ENCODE data around the gene PAOX.

The PAOX gene

DNA sequence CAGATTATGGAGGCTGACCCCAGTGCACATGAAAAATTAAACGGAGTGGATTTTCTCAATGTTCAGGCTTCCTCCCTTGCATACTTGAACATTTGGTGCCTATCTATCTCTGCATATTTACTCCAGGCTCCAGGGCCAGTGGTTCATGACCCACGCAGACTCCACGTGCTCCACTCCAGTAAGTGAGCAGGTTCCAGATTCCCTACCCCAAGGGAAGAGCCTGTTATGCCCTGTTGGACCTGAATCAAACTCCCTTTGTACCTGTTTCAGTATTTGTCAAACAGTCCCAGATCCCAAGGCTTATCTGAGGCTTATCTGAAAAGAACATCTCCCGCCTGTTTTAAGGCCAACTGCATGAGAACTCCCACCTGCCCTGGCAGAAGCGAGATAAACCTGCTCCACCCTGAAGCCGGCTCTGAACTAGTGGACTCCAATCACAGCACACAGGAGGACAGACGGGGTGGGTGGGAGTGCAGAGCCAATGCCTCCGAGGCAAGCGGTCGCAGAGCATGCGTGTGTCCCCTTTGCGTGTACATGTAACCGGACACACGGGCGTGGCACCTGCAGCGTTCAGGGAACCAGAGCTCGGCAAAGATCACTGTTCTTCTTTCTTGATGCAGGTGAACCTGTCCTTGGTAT, 19.0 kb upstream of the PAOX start:
- H3K4me3 ChIP-seq (ENCODE audit: low read depth, low read length) = no peak overlapping the region
- TF ChIP-seq, protein P1, sequence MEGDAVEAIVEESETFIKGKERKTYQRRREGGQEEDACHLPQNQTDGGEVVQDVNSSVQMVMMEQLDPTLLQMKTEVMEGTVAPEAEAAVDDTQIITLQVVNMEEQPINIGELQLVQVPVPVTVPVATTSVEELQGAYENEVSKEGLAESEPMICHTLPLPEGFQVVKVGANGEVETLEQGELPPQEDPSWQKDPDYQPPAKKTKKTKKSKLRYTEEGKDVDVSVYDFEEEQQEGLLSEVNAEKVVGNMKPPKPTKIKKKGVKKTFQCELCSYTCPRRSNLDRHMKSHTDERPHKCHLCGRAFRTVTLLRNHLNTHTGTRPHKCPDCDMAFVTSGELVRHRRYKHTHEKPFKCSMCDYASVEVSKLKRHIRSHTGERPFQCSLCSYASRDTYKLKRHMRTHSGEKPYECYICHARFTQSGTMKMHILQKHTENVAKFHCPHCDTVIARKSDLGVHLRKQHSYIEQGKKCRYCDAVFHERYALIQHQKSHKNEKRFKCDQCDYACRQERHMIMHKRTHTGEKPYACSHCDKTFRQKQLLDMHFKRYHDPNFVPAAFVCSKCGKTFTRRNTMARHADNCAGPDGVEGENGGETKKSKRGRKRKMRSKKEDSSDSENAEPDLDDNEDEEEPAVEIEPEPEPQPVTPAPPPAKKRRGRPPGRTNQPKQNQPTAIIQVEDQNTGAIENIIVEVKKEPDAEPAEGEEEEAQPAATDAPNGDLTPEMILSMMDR (IDR thresholded peaks at IDR 0.05; ENCODE audit: low read depth, low read length) = no peak
- H3K9me3 ChIP-seq = no peaks in the 10 kb centered on the region
- no peak for DNase-seq
- H3K4me1 ChIP-seq = peaks cover 6% of the 10 kb centered on the region
- no peaks in the 10 kb centered on the region for H3K36me3 ChIP-seq
- H3K27me3 ChIP-seq = no peaks in the 10 kb centered on the region

DNA sequence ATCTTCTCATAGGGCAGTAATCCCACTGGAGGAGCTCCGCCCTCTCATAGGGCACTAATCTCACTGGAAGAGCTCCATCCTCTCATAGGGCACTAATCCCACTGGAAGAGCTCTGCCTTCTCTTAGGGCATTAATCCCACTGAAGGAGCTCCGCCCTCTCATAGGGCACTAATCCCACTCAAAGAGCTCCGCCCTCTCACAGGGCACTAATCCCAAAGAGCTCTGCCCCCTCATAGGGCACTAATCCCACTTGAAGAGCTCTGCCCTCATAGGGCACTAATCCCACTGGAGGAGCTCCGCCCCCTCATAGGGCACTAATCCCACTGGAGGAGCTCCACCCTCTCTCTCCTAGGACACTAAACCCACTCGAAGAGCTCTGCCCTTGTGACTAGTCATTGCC, 17.8 kb upstream of the PAOX start:
- Histone ChIP-seq H3K36me3 (peaks cover 9% of the 10 kb centered on the region), H3K9me3 (no peaks in the 10 kb centered on the region), H3K4me1 (peaks cover 6% of the 10 kb centered on the region), H3K4me3 (ENCODE audit: low read depth, low read length) (no peak overlapping the region), H3K27me3 (no peaks in the 10 kb centered on the region)
- TF ChIP-seq, protein P1 (IDR thresholded peaks at IDR 0.05; ENCODE audit: low read depth, low read length) = no peak
- DNase-seq = no peak

DNA sequence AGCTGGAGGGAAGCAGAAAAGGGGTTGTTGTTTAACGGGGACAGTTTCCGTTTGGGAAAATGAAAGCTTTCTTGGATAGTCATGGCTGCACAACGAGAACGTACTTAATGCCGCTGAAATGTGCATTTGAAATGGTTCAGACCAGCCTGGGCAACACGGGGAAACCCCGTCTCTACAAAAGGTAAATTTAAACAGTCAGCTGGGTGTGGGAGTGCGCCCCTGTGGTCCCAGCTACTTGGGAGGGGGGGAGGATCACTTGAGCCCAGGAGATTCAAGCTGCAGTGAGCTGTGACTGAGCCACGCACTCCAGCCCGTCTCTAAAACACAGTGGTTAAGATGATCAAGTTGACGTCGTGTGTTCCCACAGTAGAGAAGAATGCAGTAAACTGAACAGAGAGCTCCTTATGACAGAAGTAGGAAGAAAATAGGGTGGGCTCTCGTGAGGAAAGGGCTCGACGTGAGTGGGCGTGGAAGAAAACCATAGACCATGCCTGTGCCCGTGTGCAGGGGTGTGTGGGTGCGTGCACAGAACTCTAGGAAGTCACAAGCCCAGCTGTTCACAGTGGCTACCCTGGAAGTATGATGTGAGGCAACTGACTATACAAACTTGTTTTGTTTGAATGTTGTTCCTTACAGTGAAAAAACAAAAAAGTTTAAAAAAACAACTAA, 17.2 kb upstream of the PAOX start:
- Histone ChIP-seq H3K4me3 (ENCODE audit: low read depth, low read length) (no peak overlapping the region), H3K27me3 (no peaks in the 10 kb centered on the region), H3K36me3 (peaks cover 10% of the 10 kb centered on the region), H3K4me1 (peaks cover 6% of the 10 kb centered on the region), H3K9me3 (no peaks in the 10 kb centered on the region)
- TF ChIP-seq, protein P1 (IDR thresholded peaks at IDR 0.05; ENCODE audit: low read depth, low read length) = no peak
- no peak for DNase-seq

DNA sequence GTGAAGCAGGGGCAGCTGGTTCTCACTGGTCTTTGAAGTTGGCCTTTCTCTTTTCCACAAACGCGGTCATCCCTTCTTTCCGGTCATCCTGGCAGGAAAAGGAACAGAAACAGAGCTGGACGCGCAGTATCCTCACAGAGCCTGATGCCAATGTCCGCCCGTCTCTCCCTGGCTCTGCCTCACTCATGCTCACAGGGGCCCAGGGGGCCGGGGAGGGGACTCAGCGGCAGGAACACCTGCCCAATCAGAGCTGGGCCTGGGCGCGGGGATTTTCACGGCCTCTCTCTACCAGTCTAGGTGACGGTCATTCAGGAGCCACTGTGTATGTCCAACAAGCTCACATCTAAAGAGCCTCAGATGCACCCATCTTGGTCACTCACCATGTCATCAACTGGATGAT, 16.2 kb upstream of the PAOX start:
- Histone ChIP-seq H3K4me3 (ENCODE audit: low read depth, low read length) (no peak overlapping the region), H3K27me3 (no peaks in the 10 kb centered on the region), H3K9me3 (no peaks in the 10 kb centered on the region), H3K4me1 (peaks cover 6% of the 10 kb centered on the region), H3K36me3 (peaks cover 10% of the 10 kb centered on the region)
- TF ChIP-seq, protein P1 (IDR thresholded peaks at IDR 0.05; ENCODE audit: low read depth, low read length) = no peak
- no peak for DNase-seq

DNA sequence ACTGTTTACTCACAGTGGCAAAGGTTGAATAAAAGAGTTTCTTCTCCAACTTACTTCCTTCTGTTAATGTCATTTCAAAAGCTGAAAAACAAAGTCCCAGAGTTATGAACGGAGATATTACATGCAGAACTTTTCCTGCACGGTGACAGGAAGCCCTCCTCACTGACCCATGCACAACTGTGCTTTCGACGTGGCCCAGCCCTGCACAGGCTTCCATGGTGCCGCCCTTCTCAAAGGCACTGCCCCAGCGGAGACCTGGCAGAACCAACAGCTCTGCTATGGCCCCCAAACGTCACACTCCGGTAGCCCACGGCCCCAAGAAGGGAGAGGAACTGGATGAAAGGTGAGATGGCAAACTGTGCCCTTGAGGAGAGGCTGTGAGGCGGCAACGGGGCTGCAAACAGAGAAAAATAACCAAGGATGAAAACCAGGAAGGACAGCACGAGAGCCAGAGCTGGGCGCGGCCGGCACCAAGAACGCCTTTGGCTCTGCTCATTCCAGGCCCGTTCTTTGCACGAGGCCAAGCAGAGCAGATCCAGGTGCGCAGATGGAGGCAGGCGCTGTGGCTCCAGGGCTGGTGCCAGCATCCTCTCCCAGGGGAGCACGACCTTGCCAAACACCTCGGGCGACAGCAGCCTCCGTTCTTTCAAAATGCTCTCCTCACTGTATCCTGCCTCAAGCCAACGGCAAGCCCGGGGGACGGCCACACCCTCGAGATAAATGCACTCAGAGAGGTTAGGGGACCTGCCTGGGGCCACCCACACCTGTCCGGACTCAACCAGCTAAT, 14.2 kb upstream of the PAOX start:
- DNase-seq = peak; percentile 46
- Histone ChIP-seq H3K27me3 (no peaks in the 10 kb centered on the region), H3K4me3 (ENCODE audit: low read depth, low read length) (no peak overlapping the region), H3K9me3 (no peaks in the 10 kb centered on the region), H3K4me1 (peaks cover 4% of the 10 kb centered on the region), H3K36me3 (peaks cover 19% of the 10 kb centered on the region)
- TF ChIP-seq, protein P1 (IDR thresholded peaks at IDR 0.05; ENCODE audit: low read depth, low read length) = no peak

Data from BE2C (cell line).